Measurements from ENCODE around the gene IL15RA.

GRCh38 chr10:5971315-5971832 lies 6.0 kb downstream of the IL15RA start:
- TF ChIP-seq, protein P1, sequence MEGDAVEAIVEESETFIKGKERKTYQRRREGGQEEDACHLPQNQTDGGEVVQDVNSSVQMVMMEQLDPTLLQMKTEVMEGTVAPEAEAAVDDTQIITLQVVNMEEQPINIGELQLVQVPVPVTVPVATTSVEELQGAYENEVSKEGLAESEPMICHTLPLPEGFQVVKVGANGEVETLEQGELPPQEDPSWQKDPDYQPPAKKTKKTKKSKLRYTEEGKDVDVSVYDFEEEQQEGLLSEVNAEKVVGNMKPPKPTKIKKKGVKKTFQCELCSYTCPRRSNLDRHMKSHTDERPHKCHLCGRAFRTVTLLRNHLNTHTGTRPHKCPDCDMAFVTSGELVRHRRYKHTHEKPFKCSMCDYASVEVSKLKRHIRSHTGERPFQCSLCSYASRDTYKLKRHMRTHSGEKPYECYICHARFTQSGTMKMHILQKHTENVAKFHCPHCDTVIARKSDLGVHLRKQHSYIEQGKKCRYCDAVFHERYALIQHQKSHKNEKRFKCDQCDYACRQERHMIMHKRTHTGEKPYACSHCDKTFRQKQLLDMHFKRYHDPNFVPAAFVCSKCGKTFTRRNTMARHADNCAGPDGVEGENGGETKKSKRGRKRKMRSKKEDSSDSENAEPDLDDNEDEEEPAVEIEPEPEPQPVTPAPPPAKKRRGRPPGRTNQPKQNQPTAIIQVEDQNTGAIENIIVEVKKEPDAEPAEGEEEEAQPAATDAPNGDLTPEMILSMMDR (IDR thresholded peaks at IDR 0.05 in 4 of 5, conservative IDR thresholded peaks at IDR 0.05 in 1 of 5) = no peak
- TF ChIP-seq POLR2A (IDR thresholded peaks at IDR 0.05) = no peak
